ENCODE measurements around the gene C5orf63.

GRCh38 chr5:127010362-127010761 lies 62.9 kb downstream of the C5orf63 start:
- TF ChIP-seq CTCF (conservative IDR thresholded peaks at IDR 0.05 in 1 of 2, IDR thresholded peaks at IDR 0.05 in 1 of 2; ENCODE audit: extremely low read depth in 1 of 2, insufficient read depth in 1 of 2, low read depth in 1 of 2, low read length in 2 of 2) (no peak), EZH2 (IDR thresholded peaks at IDR 0.05; ENCODE audit: borderline replicate concordance, low read length) (no peak)
